ENCODE results near the gene SORBS1. TPM values are rescaled to one million over a fixed set of nuclear protein-coding genes. Genes with fewer than 3 reads are reported as not detected.

SORBS1 gene
- total RNA-seq, 1 donor from 2014 or later: 5.1 TPM

GRCh38 chr10:95467162-95467599 lies 94.0 kb downstream of the SORBS1 start:
- H3K27ac ChIP-seq (ENCODE audit: low read depth, low read length): no peak overlapping the region
- no peak overlapping the region for H3K4me2 ChIP-seq (ENCODE audit: low read length)
- DNase-seq (ENCODE audit: low read depth) (no peak), FAIRE-seq (no peak)
- H4K20me1 ChIP-seq (ENCODE audit: insufficient read depth, low read length): no peaks in the 10 kb centered on the region
- H2AFZ ChIP-seq (ENCODE audit: low read depth, low read length): no peak overlapping the region
- no peaks in the 10 kb centered on the region for H3K27me3 ChIP-seq (ENCODE audit: insufficient read depth, low read length)
- Mint-ChIP-seq H3K36me3 (ENCODE audit: low read depth, unreplicated experiment) (no peaks in the 10 kb centered on the region), H3K27me3 (ENCODE audit: low read depth, unreplicated experiment) (peaks cover 2% of the 10 kb centered on the region), H3K4me1 (ENCODE audit: low read depth, unreplicated experiment) (peaks cover 10% of the 10 kb centered on the region), H3K27ac (ENCODE audit: unreplicated experiment) (peak overlapping the region; percentile 28), H3K4me3 (ENCODE audit: unreplicated experiment) (no peak overlapping the region), H3K9me3 (ENCODE audit: unreplicated experiment) (peaks cover under 1% of the 10 kb centered on the region)
- H3K4me1 ChIP-seq (ENCODE audit: insufficient read depth, low read length): peaks cover 4% of the 10 kb centered on the region
- H3K36me3 ChIP-seq (ENCODE audit: insufficient read depth, low read length): no peaks in the 10 kb centered on the region
- TF ChIP-seq CTCF (IDR thresholded peaks at IDR 0.05; ENCODE audit: insufficient read depth, low read depth, low read length): no peak
- TF ChIP-seq EZH2 (IDR thresholded peaks at IDR 0.05; ENCODE audit: insufficient read depth, low read length): no peak
- no peak overlapping the region for H3K9ac ChIP-seq (ENCODE audit: low read length)
- H3K79me2 ChIP-seq (ENCODE audit: insufficient read depth, low read length): no peaks in the 10 kb centered on the region
- no peak overlapping the region for H3K4me3 ChIP-seq (ENCODE audit: insufficient read depth, low read depth, low read length)
- H3K9me3 ChIP-seq (ENCODE audit: insufficient read depth, low read depth, low read length): no peaks in the 10 kb centered on the region

GRCh38 chr10:95466436-95466835 lies 94.7 kb downstream of the SORBS1 start:
- Mint-ChIP-seq H3K36me3 (ENCODE audit: low read depth, unreplicated experiment) (no peaks in the 10 kb centered on the region), H3K4me3 (ENCODE audit: unreplicated experiment) (no peak overlapping the region)

More at GRCh38 chr10:95466436-95466835, 94.7 kb downstream of the SORBS1 start:
- no peak overlapping the region for H3K4me2 ChIP-seq (ENCODE audit: low read length)
- no peaks in the 10 kb centered on the region for H4K20me1 ChIP-seq (ENCODE audit: insufficient read depth, low read length)
- Mint-ChIP-seq H3K9me3 (ENCODE audit: unreplicated experiment) (no peaks in the 10 kb centered on the region), H3K27ac (ENCODE audit: unreplicated experiment) (no peak overlapping the region), H3K27me3 (ENCODE audit: low read depth, unreplicated experiment) (peaks cover 2% of the 10 kb centered on the region), H3K4me1 (ENCODE audit: low read depth, unreplicated experiment) (peaks cover 10% of the 10 kb centered on the region)
- FAIRE-seq (no peak), DNase-seq (ENCODE audit: low read depth) (no peak)
- no peaks in the 10 kb centered on the region for H3K79me2 ChIP-seq (ENCODE audit: insufficient read depth, low read length)
- H3K4me1 ChIP-seq (ENCODE audit: insufficient read depth, low read length): peaks cover 4% of the 10 kb centered on the region
- no peaks in the 10 kb centered on the region for H3K36me3 ChIP-seq (ENCODE audit: insufficient read depth, low read length)
- no peak overlapping the region for H3K4me3 ChIP-seq (ENCODE audit: insufficient read depth, low read depth, low read length)
- H3K9ac ChIP-seq (ENCODE audit: low read length): no peak overlapping the region
- no peak overlapping the region for H3K27ac ChIP-seq (ENCODE audit: low read depth, low read length)
- TF ChIP-seq EZH2 (IDR thresholded peaks at IDR 0.05; ENCODE audit: insufficient read depth, low read length) (no peak), CTCF (IDR thresholded peaks at IDR 0.05; ENCODE audit: insufficient read depth, low read depth, low read length) (no peak)
- no peaks in the 10 kb centered on the region for H3K27me3 ChIP-seq (ENCODE audit: insufficient read depth, low read length)
- H2AFZ ChIP-seq (ENCODE audit: low read depth, low read length): no peak overlapping the region
- H3K9me3 ChIP-seq (ENCODE audit: insufficient read depth, low read depth, low read length): no peaks in the 10 kb centered on the region

Measured in astrocyte (in vitro differentiated cells and primary cell).